ENCODE results near the gene CLCNKB.

Gene CLCNKB

GRCh38 chr1:16073490-16074119, 30.0 kb downstream of the CLCNKB start, which contains the start of gene FAM131C:
TSS of gene FAM131C (minus strand) at chr1:16073651. CDS start at chr1:16073442, 209 bp downstream.
- peak within 1 kb of the TSS; percentile 94 for H3K9ac ChIP-seq (ENCODE audit: low read depth, low read length, poor library complexity)
- H2BK15ac ChIP-seq (ENCODE audit: low read length): peak within 1 kb of the TSS; percentile 94
- no peaks in the 10 kb centered on the region for H3K36me3 ChIP-seq (replicated peaks in 1 of 2; ENCODE audit: control insufficient read depth in 2 of 2, insufficient read depth in 2 of 2, low read length in 2 of 2)
- no peak within 1 kb of the TSS for H4K8ac ChIP-seq (ENCODE audit: low read depth, low read length)
- peak within 1 kb of the TSS; percentile 92 for H3K4me2 ChIP-seq (ENCODE audit: insufficient read depth, low read length, poor library complexity, severe bottlenecking)
- H3K27me3 ChIP-seq (ENCODE audit: control insufficient read depth in 3 of 3, insufficient read depth in 3 of 3, low read depth in 1 of 3, low read length in 3 of 3): peaks cover 0 to 55% (median 8%) of the 10 kb centered on the region in 3 experiments
- DNase-seq (ENCODE audit: low spot score): no peak
- H3K9me3 ChIP-seq (replicated peaks in 1 of 2; ENCODE audit: control insufficient read depth in 2 of 2, insufficient read depth in 1 of 2, low read depth in 1 of 2, low read length in 2 of 2): peaks cover 0 to 2% of the 10 kb centered on the region in 2 donors
- H2BK120ac ChIP-seq (ENCODE audit: low read depth, low read length): peak within 1 kb of the TSS; percentile 20
- peak within 1 kb of the TSS; percentile 31 to 76 for H3K4me3 ChIP-seq (ENCODE audit: low read length in 2 of 2)
- no peak within 1 kb of the TSS for H2BK5ac ChIP-seq (ENCODE audit: low read length)
- peak within 1 kb of the TSS; percentile 39 for H3K23ac ChIP-seq (ENCODE audit: low read depth, low read length, poor library complexity)
- H4K91ac ChIP-seq (ENCODE audit: low read depth, low read length, poor library complexity): peak within 1 kb of the TSS; percentile 1
- H3K4ac ChIP-seq (ENCODE audit: low read length): no peak within 1 kb of the TSS
- no peak within 1 kb of the TSS for H3K14ac ChIP-seq (ENCODE audit: low read length)
- peak within 1 kb of the TSS; percentile 72 for H2AK5ac ChIP-seq (ENCODE audit: low read depth, low read length)
- peaks cover 10 to 14% of the 10 kb centered on the region in 2 donors for H3K4me1 ChIP-seq (ENCODE audit: control insufficient read depth in 2 of 2, insufficient read depth in 1 of 2, low read depth in 1 of 2, low read length in 2 of 2)
- no peak within 1 kb of the TSS for H3K27ac ChIP-seq (replicated peaks; ENCODE audit: low read length)
- peak within 1 kb of the TSS; percentile 58 for H2BK12ac ChIP-seq (ENCODE audit: low read length)
- H2AFZ ChIP-seq (ENCODE audit: low read length): peak within 1 kb of the TSS; percentile 85
- WGBS, 2 donors (ENCODE audit: extremely low coverage in 2 of 2, insufficient read length in 2 of 2, insufficient replicate concordance in 1 of 2): no CpG with 5 or more reads among the region's 54 CpGs
- H3K79me1 ChIP-seq (ENCODE audit: low read depth, low read length): no peaks in the 10 kb centered on the region
- peak within 1 kb of the TSS; percentile 89 for H3K18ac ChIP-seq (ENCODE audit: low read length)

GRCh38 chr1:16074217-16074616, 30.6 kb downstream of the CLCNKB start:
- H2AK5ac ChIP-seq (ENCODE audit: low read depth, low read length): no peak overlapping the region
- H3K4ac ChIP-seq (ENCODE audit: low read length): no peak overlapping the region
- no peak overlapping the region for H3K23ac ChIP-seq (ENCODE audit: low read depth, low read length, poor library complexity)
- no peak overlapping the region for H3K27ac ChIP-seq (replicated peaks; ENCODE audit: low read length)
- no CpG with 5 or more reads among the region's 5 CpGs for WGBS, 2 donors (ENCODE audit: extremely low coverage in 2 of 2, insufficient read length in 2 of 2, insufficient replicate concordance in 1 of 2)
- no peak for DNase-seq (ENCODE audit: low spot score)
- peak overlapping the region; percentile 4 for H3K9ac ChIP-seq (ENCODE audit: low read depth, low read length, poor library complexity)
- H3K36me3 ChIP-seq (replicated peaks in 1 of 2; ENCODE audit: control insufficient read depth in 2 of 2, insufficient read depth in 2 of 2, low read length in 2 of 2): no peaks in the 10 kb centered on the region
- H3K4me1 ChIP-seq (ENCODE audit: control insufficient read depth in 2 of 2, insufficient read depth in 1 of 2, low read depth in 1 of 2, low read length in 2 of 2): peaks cover 13 to 15% of the 10 kb centered on the region in 2 donors
- no peak overlapping the region for H3K18ac ChIP-seq (ENCODE audit: low read length)
- peaks cover 0 to 2% of the 10 kb centered on the region in 2 donors for H3K9me3 ChIP-seq (replicated peaks in 1 of 2; ENCODE audit: control insufficient read depth in 2 of 2, insufficient read depth in 1 of 2, low read depth in 1 of 2, low read length in 2 of 2)
- no peak overlapping the region for H2BK5ac ChIP-seq (ENCODE audit: low read length)
- no peak overlapping the region for H3K14ac ChIP-seq (ENCODE audit: low read length)
- H3K79me1 ChIP-seq (ENCODE audit: low read depth, low read length): no peaks in the 10 kb centered on the region
- peak overlapping the region; percentile 1 for H4K91ac ChIP-seq (ENCODE audit: low read depth, low read length, poor library complexity)
- H2BK120ac ChIP-seq (ENCODE audit: low read depth, low read length): no peak overlapping the region
- peak overlapping the region; percentile 92 for H3K4me2 ChIP-seq (ENCODE audit: insufficient read depth, low read length, poor library complexity, severe bottlenecking)
- no peak overlapping the region for H4K8ac ChIP-seq (ENCODE audit: low read depth, low read length)
- H2AFZ ChIP-seq (ENCODE audit: low read length): no peak overlapping the region
- no peak overlapping the region for H2BK12ac ChIP-seq (ENCODE audit: low read length)
- no peak overlapping the region for H3K4me3 ChIP-seq (ENCODE audit: low read length in 2 of 2)
- no peak overlapping the region for H2BK15ac ChIP-seq (ENCODE audit: low read length)
- H3K27me3 ChIP-seq (ENCODE audit: control insufficient read depth in 3 of 3, insufficient read depth in 3 of 3, low read depth in 1 of 3, low read length in 3 of 3): peaks cover 0 to 55% (median 8%) of the 10 kb centered on the region in 3 experiments

GRCh38 chr1:16075337-16076030, 31.9 kb downstream of the CLCNKB start:
- H3K4me1 ChIP-seq (ENCODE audit: control insufficient read depth in 2 of 2, insufficient read depth in 1 of 2, low read depth in 1 of 2, low read length in 2 of 2): peaks cover 15 to 16% of the 10 kb centered on the region in 2 donors
- peaks cover 0 to 52% (median 8%) of the 10 kb centered on the region in 3 experiments for H3K27me3 ChIP-seq (ENCODE audit: control insufficient read depth in 3 of 3, insufficient read depth in 3 of 3, low read depth in 1 of 3, low read length in 3 of 3)
- H3K4ac ChIP-seq (ENCODE audit: low read length): no peak overlapping the region
- H2BK120ac ChIP-seq (ENCODE audit: low read depth, low read length): no peak overlapping the region
- no peak overlapping the region for H3K27ac ChIP-seq (replicated peaks; ENCODE audit: low read length)
- no peaks in the 10 kb centered on the region for H3K79me1 ChIP-seq (ENCODE audit: low read depth, low read length)
- WGBS, 2 donors (ENCODE audit: extremely low coverage in 2 of 2, insufficient read length in 2 of 2, insufficient replicate concordance in 1 of 2): no CpG with 5 or more reads among the region's 11 CpGs
- H3K18ac ChIP-seq (ENCODE audit: low read length): peak overlapping the region; percentile 58
- peaks cover 0 to 2% of the 10 kb centered on the region in 2 donors for H3K9me3 ChIP-seq (replicated peaks in 1 of 2; ENCODE audit: control insufficient read depth in 2 of 2, insufficient read depth in 1 of 2, low read depth in 1 of 2, low read length in 2 of 2)
- no peak for DNase-seq (ENCODE audit: low spot score)
- H2AK5ac ChIP-seq (ENCODE audit: low read depth, low read length): peak overlapping the region; percentile 34
- H2BK5ac ChIP-seq (ENCODE audit: low read length): no peak overlapping the region
- H4K91ac ChIP-seq (ENCODE audit: low read depth, low read length, poor library complexity): no peak overlapping the region
- H2BK12ac ChIP-seq (ENCODE audit: low read length): peak overlapping the region; percentile 68
- no peak overlapping the region for H3K4me2 ChIP-seq (ENCODE audit: insufficient read depth, low read length, poor library complexity, severe bottlenecking)
- peak overlapping the region; percentile 11 for H3K23ac ChIP-seq (ENCODE audit: low read depth, low read length, poor library complexity)
- no peak overlapping the region for H3K14ac ChIP-seq (ENCODE audit: low read length)
- H2BK15ac ChIP-seq (ENCODE audit: low read length): peak overlapping the region; percentile 64
- no peak overlapping the region for H3K9ac ChIP-seq (ENCODE audit: low read depth, low read length, poor library complexity)
- H4K8ac ChIP-seq (ENCODE audit: low read depth, low read length): no peak overlapping the region
- no peaks in the 10 kb centered on the region for H3K36me3 ChIP-seq (replicated peaks in 1 of 2; ENCODE audit: control insufficient read depth in 2 of 2, insufficient read depth in 2 of 2, low read length in 2 of 2)
- H2AFZ ChIP-seq (ENCODE audit: low read length): no peak overlapping the region
- no peak overlapping the region for H3K4me3 ChIP-seq (ENCODE audit: low read length in 2 of 2)

Measured in neuronal stem cell (in vitro differentiated cells).